Measurements from ENCODE around the gene RXYLT1.
A peak's percentile ranks its signal among the peaks of the same experiment; 100 is the strongest.

DNA sequence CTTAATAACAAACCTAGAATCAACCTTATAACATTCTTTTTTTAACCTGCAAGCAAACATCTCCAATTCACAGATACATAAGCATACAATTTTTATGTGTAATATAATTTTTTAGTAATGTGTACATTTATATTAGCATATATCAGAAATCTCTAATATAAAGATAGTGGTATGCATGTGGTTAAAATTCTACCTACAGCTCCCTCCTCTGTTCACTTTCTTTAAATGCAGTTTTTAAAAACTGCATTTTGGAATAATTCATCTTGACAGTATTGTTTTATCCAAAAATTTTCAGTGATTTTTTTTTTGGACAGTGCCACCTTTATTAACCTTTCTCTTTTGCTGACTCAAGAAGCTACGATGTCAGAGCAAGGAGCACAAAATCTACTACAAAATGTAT lies 13.2 kb upstream of the RXYLT1 start:
- TF ChIP-seq, protein P1, sequence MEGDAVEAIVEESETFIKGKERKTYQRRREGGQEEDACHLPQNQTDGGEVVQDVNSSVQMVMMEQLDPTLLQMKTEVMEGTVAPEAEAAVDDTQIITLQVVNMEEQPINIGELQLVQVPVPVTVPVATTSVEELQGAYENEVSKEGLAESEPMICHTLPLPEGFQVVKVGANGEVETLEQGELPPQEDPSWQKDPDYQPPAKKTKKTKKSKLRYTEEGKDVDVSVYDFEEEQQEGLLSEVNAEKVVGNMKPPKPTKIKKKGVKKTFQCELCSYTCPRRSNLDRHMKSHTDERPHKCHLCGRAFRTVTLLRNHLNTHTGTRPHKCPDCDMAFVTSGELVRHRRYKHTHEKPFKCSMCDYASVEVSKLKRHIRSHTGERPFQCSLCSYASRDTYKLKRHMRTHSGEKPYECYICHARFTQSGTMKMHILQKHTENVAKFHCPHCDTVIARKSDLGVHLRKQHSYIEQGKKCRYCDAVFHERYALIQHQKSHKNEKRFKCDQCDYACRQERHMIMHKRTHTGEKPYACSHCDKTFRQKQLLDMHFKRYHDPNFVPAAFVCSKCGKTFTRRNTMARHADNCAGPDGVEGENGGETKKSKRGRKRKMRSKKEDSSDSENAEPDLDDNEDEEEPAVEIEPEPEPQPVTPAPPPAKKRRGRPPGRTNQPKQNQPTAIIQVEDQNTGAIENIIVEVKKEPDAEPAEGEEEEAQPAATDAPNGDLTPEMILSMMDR (IDR thresholded peaks at IDR 0.05), result peak in 11 of 12 donors; percentile 6 to 38 (median 20)
- no peak for TF ChIP-seq POLR2A (IDR thresholded peaks at IDR 0.05)

All from heart left ventricle (tissue), 13 donors.